GM20000 (cell line): ENCODE measurements around the gene MRPL36.

Source experiments
- DNase-seq: peaks from one replicate; pipeline ENCODE4 v3.0.0; 2012; ENCODE audit warnings: low spot score
- TF ChIP-seq, protein P1 (sequence below): IDR thresholded peaks from 2 replicates; pipeline ENCODE4 v1.5.1; 2012; ENCODE audit warnings: mild to moderate bottlenecking, control low read depth; ENCODE audit errors: extremely low read depth, missing control alignments

The MRPL36 gene

DNA sequence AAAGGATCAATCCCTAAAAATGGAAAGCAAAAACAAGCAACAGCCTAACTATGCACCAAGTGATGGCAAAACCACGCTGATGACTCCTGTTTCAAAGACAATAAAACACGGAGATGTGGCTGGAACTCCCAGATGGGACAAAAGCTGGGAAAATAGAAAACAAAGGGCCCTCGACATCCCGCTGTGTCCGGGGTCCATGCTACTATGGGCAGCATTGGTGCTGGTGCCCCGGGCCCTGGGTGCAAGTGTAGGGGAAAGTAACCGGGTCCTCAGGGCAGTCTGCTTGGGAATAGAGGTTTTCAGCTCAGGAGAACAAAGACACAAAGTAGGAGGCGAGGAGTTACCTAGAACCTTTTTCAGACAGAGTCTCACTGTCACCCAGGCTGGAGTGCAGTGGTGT, 46.1 kb downstream of the MRPL36 start:
- TF ChIP-seq, protein P1, sequence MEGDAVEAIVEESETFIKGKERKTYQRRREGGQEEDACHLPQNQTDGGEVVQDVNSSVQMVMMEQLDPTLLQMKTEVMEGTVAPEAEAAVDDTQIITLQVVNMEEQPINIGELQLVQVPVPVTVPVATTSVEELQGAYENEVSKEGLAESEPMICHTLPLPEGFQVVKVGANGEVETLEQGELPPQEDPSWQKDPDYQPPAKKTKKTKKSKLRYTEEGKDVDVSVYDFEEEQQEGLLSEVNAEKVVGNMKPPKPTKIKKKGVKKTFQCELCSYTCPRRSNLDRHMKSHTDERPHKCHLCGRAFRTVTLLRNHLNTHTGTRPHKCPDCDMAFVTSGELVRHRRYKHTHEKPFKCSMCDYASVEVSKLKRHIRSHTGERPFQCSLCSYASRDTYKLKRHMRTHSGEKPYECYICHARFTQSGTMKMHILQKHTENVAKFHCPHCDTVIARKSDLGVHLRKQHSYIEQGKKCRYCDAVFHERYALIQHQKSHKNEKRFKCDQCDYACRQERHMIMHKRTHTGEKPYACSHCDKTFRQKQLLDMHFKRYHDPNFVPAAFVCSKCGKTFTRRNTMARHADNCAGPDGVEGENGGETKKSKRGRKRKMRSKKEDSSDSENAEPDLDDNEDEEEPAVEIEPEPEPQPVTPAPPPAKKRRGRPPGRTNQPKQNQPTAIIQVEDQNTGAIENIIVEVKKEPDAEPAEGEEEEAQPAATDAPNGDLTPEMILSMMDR = no peak
- DNase-seq = no peak

DNA sequence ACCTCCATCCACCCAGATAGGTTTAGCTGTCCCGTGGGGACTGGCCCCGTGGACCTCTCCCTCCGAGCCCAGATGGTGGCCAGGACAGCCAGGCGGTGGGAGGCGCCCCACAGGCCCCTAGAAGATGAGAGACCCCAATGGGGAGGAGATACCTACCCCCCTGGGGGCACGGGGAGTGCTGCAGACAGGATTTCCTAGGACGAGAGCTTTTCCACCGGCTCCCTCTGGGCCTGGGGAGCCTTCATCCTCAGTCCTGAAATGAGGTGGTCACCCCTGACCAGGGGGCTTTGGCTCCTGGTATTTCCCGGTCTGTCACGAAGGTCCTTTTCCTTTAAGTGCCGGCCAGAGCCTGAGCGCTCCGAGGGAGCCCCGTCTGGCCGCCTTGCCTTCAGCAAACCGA, 46.8 kb downstream of the MRPL36 start:
- TF ChIP-seq, protein P1 = no peak

DNA sequence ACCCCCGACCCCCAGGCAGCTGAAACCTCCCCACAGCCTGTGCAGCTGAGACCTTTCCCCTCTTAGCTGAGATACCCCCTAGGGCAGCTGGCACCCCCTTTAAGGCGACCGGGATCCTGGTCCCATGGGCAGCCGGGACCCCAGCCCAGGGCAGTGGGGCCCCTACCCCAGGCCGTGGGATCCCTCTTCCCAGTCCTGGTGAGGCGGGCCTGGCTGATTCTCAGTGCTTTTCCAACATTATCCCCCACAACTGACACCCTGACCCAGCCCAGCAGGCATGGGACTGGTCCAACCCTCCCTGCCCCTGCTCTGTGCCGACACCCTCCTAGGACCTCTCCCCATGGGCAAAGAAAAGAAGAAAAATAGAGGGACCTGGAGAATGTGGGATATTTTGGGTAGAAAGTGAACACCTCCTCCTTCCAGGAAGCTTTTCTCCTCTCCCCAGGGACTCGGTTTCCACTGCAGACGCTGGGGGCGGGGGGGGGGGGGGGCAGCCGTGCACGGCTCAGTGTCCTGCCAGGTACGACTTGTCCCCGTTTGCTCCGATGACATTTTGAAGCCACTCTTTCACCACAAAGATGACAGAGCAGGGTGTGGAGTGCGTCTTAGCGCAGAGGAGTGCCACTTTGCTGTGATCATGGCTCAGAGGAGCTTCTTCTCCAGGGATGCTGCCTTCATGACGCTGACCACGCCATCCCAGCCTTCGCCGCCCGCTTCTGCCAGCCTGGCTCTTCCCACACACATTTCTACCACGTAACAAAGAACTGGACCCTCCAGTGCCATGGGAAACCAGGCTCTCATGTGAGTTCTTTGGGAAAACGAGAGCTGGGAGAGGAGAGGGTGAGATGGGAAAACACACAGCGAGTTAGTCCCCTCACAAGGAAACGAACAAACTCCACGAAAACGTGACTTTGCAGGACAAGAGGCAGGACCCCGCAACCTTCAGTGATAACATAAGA, 47.5 kb downstream of the MRPL36 start:
- TF ChIP-seq, protein P1 = no peak
- no peak for DNase-seq

More for the DNA sequence above, 46.8 kb downstream of the MRPL36 start:
- DNase-seq = no peak

DNA sequence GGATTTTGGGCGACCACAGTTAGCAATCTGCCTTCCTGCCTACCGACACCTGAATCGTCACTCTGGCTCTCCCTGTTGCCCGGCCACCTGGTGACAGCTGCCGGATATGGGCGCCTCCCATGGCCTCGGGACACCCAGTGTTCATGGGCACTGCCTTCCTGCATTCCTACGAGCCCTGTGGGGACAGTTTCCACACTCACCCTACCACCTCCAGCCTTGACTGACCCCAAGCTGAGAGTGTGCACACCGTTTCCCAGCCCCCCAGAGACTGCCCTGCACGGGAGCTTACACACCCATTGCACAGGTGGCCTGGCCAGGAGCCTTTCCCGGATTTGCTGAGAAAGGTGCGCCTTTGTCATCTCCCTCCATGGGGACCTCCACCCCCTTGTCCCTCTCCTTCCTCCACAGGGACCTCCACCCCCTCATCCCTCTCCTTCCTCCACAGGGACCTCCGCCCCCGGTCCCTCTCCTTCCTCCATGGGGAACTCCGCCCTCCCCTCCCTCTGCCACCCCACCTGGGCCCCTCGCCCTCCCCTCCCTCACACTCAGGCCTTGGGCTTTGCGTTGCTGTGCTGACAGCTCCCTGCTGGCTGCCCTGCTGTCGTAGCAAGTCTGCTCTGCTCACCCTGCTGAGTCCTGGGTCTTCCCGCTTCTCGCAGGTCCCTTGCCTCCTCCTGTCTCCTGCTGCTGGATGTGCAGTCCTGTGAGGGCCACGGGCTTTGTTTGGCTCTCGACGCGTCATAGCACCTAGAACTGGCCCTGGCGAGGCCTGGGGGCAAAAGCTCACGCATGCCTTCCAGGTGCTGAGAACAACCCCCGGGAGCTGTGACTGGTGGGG, 48.4 kb downstream of the MRPL36 start:
- TF ChIP-seq, protein P1 = no peak
- DNase-seq = no peak

DNA sequence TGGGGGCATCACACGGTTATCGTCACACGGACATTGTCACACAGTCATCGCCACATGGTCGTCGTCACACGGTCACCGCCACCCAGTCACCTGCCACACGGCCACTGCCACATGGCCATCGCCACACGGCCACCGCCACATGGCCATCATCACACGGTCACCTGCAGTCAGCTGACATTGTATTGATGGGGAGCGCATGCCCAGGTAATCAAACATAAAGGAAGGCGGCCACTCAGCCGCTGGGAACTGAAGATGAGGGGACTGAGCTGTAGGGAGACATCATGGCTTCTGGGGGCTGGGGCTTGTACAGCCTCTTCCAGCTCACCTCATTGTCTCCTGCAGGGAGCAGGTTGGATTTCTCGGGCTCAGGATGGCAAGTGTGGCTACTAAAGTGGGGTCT, 49.2 kb downstream of the MRPL36 start:
- DNase-seq = no peak

DNA sequence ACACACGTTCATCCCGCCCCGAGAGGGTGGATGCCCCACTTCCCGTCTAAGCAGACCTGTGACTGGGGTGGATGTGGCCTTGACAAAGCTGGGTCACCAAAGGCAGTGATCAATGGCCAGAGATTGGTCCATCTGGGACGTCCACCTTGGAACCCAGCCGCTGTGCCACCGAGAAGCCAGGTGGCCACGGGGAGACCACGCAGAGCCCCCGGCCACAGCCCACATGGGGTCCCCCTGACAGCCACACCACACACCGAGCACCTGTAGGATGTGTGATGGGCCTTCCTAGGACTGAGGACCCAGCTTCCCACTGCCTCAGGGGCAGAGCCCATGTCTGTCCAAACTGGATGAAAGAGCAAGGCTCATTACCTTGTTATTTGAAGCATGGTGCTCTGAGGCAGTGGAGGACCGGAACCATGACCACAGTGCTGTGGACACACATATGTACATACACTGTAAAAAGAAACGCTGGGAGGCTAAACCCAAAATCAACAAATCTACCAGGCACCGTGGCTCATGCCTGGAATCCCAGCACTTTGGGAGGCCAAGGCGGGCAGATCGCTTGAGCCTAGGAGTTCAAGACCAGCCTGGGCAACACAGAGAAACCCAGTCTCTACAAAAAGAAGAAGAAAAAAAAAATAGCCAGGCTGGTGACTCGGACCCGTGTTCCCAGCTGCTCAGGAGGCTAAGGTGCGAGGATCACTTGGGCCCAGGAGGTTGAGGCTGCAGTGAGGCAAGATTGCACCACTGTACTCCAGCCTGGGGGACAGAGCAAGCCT, 50.1 kb downstream of the MRPL36 start:
- DNase-seq = no peak
- TF ChIP-seq, protein P1 = no peak

More for the DNA sequence above, 49.2 kb downstream of the MRPL36 start:
- TF ChIP-seq, protein P1 = no peak
